NCI-H510A treated with DMSO at 0.1 percent for 48 hours (cell line): ENCODE data around the gene EPN2.

Source experiments
- DNase-seq: peaks from one replicate; lab custom pipeline; 2025; lab: John Stamatoyannopoulos, UW

EPN2 gene

GRCh38 chr17:19294443-19294842 is 57.3 kb downstream of the EPN2 start:
- DNase-seq: no peak

- DNase-seq: no peak
Observed at GRCh38 chr17:19295473-19296135, 58.4 kb downstream of the EPN2 start.

- no peak for DNase-seq
Observed at GRCh38 chr17:19296786-19297778, 59.9 kb downstream of the EPN2 start.

- no peak for DNase-seq
Observed at GRCh38 chr17:19298569-19299213, 61.5 kb downstream of the EPN2 start.

GRCh38 chr17:19299214-19299747 is 62.1 kb downstream of the EPN2 start:
- DNase-seq: no peak

GRCh38 chr17:19299866-19300265 is 62.7 kb downstream of the EPN2 start:
- no peak for DNase-seq

GRCh38 chr17:19301274-19301951 is 64.2 kb downstream of the EPN2 start:
- DNase-seq: no peak

GRCh38 chr17:19301973-19302372 is 64.8 kb downstream of the EPN2 start:
- DNase-seq: no peak

GRCh38 chr17:19302791-19303331 is 65.7 kb downstream of the EPN2 start:
- DNase-seq: no peak

GRCh38 chr17:19303367-19303776 is 66.2 kb downstream of the EPN2 start:
- DNase-seq: no peak

- no peak for DNase-seq
Observed at GRCh38 chr17:19304209-19304608, 67.0 kb downstream of the EPN2 start.

GRCh38 chr17:19304751-19305150 is 67.6 kb downstream of the EPN2 start:
- no peak for DNase-seq

- no peak for DNase-seq
Observed at GRCh38 chr17:19305256-19305655, 68.1 kb downstream of the EPN2 start.

- no peak for DNase-seq
Observed at GRCh38 chr17:19305761-19306159, 68.6 kb downstream of the EPN2 start.

GRCh38 chr17:19306160-19307111 is 69.3 kb downstream of the EPN2 start:
- DNase-seq: no peak

GRCh38 chr17:19307521-19307920 is 70.4 kb downstream of the EPN2 start:
- DNase-seq: no peak

GRCh38 chr17:19308398-19308797 is 71.2 kb downstream of the EPN2 start:
- no peak for DNase-seq

GRCh38 chr17:19309701-19310100 is 72.5 kb downstream of the EPN2 start:
- no peak for DNase-seq

GRCh38 chr17:19310151-19310550 is 73.0 kb downstream of the EPN2 start:
- no peak for DNase-seq

- no peak for DNase-seq
Observed at GRCh38 chr17:19311016-19311415, 73.8 kb downstream of the EPN2 start.
